Subcutaneous abdominal adipose tissue (tissue), 5 donors: ENCODE measurements around the gene NOLC1.

Source experiments
- H3K27ac ChIP-seq: one replicate; pipeline ENCODE4 v1.7.0; 2013; ENCODE audit warnings: low read depth, mild to moderate bottlenecking, inconsistent platforms, low read length, moderate library complexity
- H3K27me3 ChIP-seq, 5 donors: one replicate each; pipeline ENCODE4 v1.7.0; 2013; ENCODE audit warnings: low read length in 5 of 5, inconsistent platforms in 1 of 5; ENCODE audit not compliant: control insufficient read depth in 5 of 5, insufficient read depth in 4 of 5
- H3K36me3 ChIP-seq, 5 donors: one replicate each; pipeline ENCODE4 v1.7.0; 2013; ENCODE audit warnings: low read length in 5 of 5; ENCODE audit not compliant: control insufficient read depth in 5 of 5, insufficient read depth in 5 of 5
- H3K4me1 ChIP-seq, 5 donors: one replicate each; pipeline ENCODE4 v1.7.0; 2013; ENCODE audit warnings: low read length in 5 of 5, mild to moderate bottlenecking in 3 of 5, moderate library complexity in 1 of 5; ENCODE audit not compliant: control insufficient read depth in 5 of 5, insufficient read depth in 5 of 5
- H3K4me3 ChIP-seq, 5 donors: one replicate each; pipeline ENCODE4 v1.7.0; 2013; ENCODE audit warnings: low read length in 5 of 5, low read depth in 1 of 5
- H3K9ac ChIP-seq, 5 donors: one replicate each; pipeline ENCODE4 v1.7.0; 2013; ENCODE audit warnings: low read length in 5 of 5, mild to moderate bottlenecking in 4 of 5, moderate library complexity in 3 of 5
- H3K9me3 ChIP-seq, 5 donors: one replicate each; pipeline ENCODE4 v1.7.0; 2013; ENCODE audit warnings: low read length in 5 of 5; ENCODE audit not compliant: control insufficient read depth in 5 of 5
- donor health status: healthy.
- donor health status: healthy.
- donor health status: healthy.
- donor health status: healthy.
- donor health status: healthy.

NOLC1 gene

GRCh38 chr10:102121739-102122372 lies 30.3 kb upstream of the NOLC1 start:
- Histone ChIP-seq H3K9me3 (no peaks in the 10 kb centered on the region), H3K9ac (peak overlapping the region in 1 of 5 donors; percentile 72), H3K36me3 (no peaks in the 10 kb centered on the region), H3K27me3 (no peaks in the 10 kb centered on the region), H3K4me3 (peak overlapping the region in 3 of 5 donors; percentile 83 to 89 (median 89)), H3K27ac (peak overlapping the region; percentile 69), H3K4me1 (peaks cover 16 to 51% (median 44%) of the 10 kb centered on the region in 5 donors)

DNA sequence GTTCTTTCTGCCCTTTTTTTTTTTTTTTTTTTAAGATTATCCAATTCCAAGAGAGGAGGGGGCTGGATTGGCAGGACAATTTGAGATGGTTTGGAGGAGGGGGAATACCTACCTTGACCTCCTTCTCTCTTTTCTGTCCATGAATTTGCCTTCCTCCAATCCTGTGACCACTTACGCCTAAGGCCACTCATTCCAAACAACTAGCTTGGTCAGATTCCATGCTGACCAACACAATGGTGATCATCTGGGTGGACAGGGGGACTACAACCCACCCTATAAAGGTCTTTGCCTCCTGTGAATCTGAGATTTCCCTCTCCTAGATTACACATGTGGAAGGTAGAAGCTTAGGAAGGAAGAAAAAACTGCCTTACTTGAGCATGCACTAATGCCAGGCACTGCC lies 29.7 kb upstream of the NOLC1 start:
- H3K9ac ChIP-seq = no peak overlapping the region
- H3K27me3 ChIP-seq = no peaks in the 10 kb centered on the region

DNA sequence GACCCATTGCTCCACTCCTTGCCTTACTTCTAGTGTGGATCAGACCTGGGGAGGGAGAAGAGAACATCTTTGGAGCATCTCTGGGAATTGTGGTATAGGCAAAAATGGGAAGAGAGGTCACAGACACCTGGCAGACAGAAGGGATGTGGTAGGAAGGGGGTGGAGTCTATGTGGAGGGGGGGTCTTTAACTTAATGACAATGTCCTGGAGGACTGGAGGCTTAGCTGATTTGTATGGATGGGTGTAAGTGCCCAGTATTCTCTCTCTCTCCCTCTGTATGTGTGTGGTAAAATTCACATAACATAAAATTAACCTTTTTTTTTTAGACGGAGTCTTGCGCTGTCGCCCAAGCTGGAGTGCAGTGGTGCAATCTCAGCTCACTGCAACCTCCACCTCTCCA lies 29.0 kb upstream of the NOLC1 start:
- Histone ChIP-seq H3K36me3 (no peaks in the 10 kb centered on the region), H3K27me3 (no peaks in the 10 kb centered on the region), H3K4me3 (no peak overlapping the region), H3K27ac (no peak overlapping the region), H3K4me1 (peaks cover 7 to 38% (median 30%) of the 10 kb centered on the region in 5 donors), H3K9ac (no peak overlapping the region), H3K9me3 (no peaks in the 10 kb centered on the region)

More for the DNA sequence above, 29.7 kb upstream of the NOLC1 start:
- H3K27ac ChIP-seq = no peak overlapping the region
- H3K4me3 ChIP-seq = no peak overlapping the region
- H3K9me3 ChIP-seq = no peaks in the 10 kb centered on the region
- H3K4me1 ChIP-seq = peaks cover 13 to 45% (median 38%) of the 10 kb centered on the region in 5 donors
- no peaks in the 10 kb centered on the region for H3K36me3 ChIP-seq

GRCh38 chr10:102131286-102132170 lies 20.7 kb upstream of the NOLC1 start:
- Histone ChIP-seq H3K27me3 (no peaks in the 10 kb centered on the region), H3K9ac (peak overlapping the region in 1 of 5 donors; percentile 20), H3K27ac (no peak overlapping the region), H3K9me3 (no peaks in the 10 kb centered on the region), H3K4me1 (peaks cover 7 to 23% (median 13%) of the 10 kb centered on the region in 5 donors), H3K36me3 (no peaks in the 10 kb centered on the region), H3K4me3 (no peak overlapping the region)

GRCh38 chr10:102132193-102132562 lies 20.0 kb upstream of the NOLC1 start:
- no peaks in the 10 kb centered on the region for H3K9me3 ChIP-seq
- peak overlapping the region; percentile 7 to 98 (median 69) for H3K9ac ChIP-seq
- H3K27me3 ChIP-seq = no peaks in the 10 kb centered on the region
- peaks cover 7 to 23% (median 13%) of the 10 kb centered on the region in 5 donors for H3K4me1 ChIP-seq
- peak overlapping the region; percentile 96 for H3K27ac ChIP-seq
- no peaks in the 10 kb centered on the region for H3K36me3 ChIP-seq
- H3K4me3 ChIP-seq = peak overlapping the region; percentile 79 to 93 (median 90)

DNA sequence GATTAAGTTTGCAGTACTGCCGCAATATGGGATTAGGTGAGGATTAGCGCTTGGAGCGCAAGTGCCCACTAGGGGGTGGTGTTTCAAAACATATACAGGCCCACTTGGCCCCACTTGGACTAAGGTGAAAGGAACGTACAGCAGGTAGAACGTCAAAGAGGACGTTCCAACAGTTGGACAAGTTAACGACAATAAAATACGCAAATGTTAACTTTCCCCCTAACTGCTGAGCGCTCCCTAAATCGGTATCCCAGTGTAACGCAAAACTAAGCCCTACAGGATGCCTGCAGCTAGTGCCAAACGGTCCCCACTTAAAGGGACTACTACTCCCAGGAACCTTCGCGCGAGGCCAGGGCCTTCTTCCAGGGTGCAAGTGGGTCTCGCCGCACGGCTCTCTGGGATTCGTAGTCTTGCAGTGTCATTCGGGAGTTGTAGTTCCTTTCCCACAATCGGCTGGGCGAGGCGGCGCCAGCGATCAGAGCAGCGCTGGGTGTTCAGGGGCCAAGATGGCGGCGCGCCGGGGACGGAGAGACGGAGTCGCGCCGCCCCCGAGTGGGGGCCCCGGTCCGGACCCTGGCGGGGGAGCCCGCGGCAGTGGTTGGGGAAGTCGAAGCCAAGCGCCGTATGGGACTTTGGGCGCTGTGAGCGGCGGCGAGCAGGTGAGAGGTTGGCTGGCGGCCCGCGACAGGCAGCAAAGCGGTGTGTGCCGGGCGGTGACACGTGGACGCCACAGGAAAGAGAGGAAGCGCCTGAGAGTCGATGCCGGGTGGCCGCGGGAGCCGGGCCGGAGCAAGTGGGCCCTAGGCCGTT lies 19.4 kb upstream of the NOLC1 start, which contains the start of gene PPRC1:
Gene PPRC1 (plus strand): TSS at position 478 of the 810 bp plus-strand sequence. CDS start 29 bp downstream, at position 507.
- peaks cover 0 to 3% (median 3%) of the 10 kb centered on the region in 5 donors for H3K36me3 ChIP-seq
- H3K9ac ChIP-seq = peak within 1 kb of the TSS; percentile 48 to 99 (median 98)
- H3K4me3 ChIP-seq = peak within 1 kb of the TSS; percentile 79 to 93 (median 90)
- peaks cover 7 to 23% (median 13%) of the 10 kb centered on the region in 5 donors for H3K4me1 ChIP-seq
- H3K27ac ChIP-seq = peak within 1 kb of the TSS; percentile 96
- no peaks in the 10 kb centered on the region for H3K9me3 ChIP-seq
- H3K27me3 ChIP-seq = no peaks in the 10 kb centered on the region

- peak overlapping the region; percentile 96 for H3K27ac ChIP-seq
- H3K27me3 ChIP-seq = no peaks in the 10 kb centered on the region
- H3K4me3 ChIP-seq = peak overlapping the region; percentile 79 to 93 (median 89)
- peaks cover 3 to 11% (median 11%) of the 10 kb centered on the region in 5 donors for H3K36me3 ChIP-seq
- H3K9me3 ChIP-seq = no peaks in the 10 kb centered on the region
- H3K9ac ChIP-seq = peak overlapping the region; percentile 48 to 99 (median 98)
- H3K4me1 ChIP-seq = peaks cover 7 to 23% (median 13%) of the 10 kb centered on the region in 5 donors
Measured at GRCh38 chr10:102133373-102134195, 18.6 kb upstream of the NOLC1 start.

DNA sequence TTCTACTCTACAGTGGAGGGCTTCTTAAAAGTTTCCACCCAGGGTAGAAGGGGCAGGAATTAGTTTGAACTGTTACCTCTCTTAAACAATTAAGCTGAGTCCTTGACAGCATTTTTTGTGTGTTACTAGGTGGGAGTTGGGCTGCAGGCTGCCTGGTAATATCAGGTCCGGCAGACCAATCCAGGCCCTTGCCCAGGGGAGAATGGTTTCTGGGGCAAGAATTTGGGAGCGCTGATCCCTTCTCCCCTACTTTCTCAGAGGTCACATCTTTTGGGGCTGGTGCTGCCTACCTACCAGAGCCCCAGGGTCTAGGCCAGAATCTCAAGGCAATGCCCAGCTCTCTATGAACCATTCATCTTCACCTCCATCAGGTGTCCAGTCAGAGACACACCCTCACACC lies 17.8 kb upstream of the NOLC1 start:
- H3K9me3 ChIP-seq = no peaks in the 10 kb centered on the region
- peak overlapping the region in 4 of 5 donors; percentile 79 to 93 (median 90) for H3K4me3 ChIP-seq
- H3K4me1 ChIP-seq = peaks cover 7 to 23% (median 13%) of the 10 kb centered on the region in 5 donors
- peak overlapping the region in 3 of 5 donors; percentile 95 to 98 (median 98) for H3K9ac ChIP-seq
- peak overlapping the region; percentile 96 for H3K27ac ChIP-seq
- no peaks in the 10 kb centered on the region for H3K27me3 ChIP-seq
- H3K36me3 ChIP-seq = peaks cover 3 to 20% (median 19%) of the 10 kb centered on the region in 5 donors
